K562 (cell line): ENCODE data around the gene APLF. TPM values are rescaled to one million over a fixed set of nuclear protein-coding genes. Genes with fewer than 3 reads are reported as not detected.

Source experiments
- AFF1 ChIP-seq, 2 experiments: fragments of 450-650 bp; IDR thresholded peaks; 2 replicates each; pipeline ENCODE4 v1.6.1; 2018; ENCODE audit warnings: mild to moderate bottlenecking in 2 of 2, low read depth in 1 of 2; ENCODE audit not compliant: partially characterized antibody in 2 of 2
- CHD7 ChIP-seq: fragments of 200-600 bp; sonication (generic); IDR thresholded peaks from one replicate; pipeline ENCODE4 v1.6.1; 2012; ENCODE audit warnings: mild to moderate bottlenecking, low read depth, low read length, inconsistent platforms
- GABPA ChIP-seq: fragments of 200-800 bp; sonication (Bioruptor generic); conservative IDR thresholded peaks from 2 replicates; pipeline ENCODE4 v1.6.1; 2016; ENCODE audit warnings: low read depth, missing genetic modification characterization, missing compliant biosample characterization
- HDAC3 ChIP-seq: fragments of 450-650 bp; IDR thresholded peaks from 2 replicates; pipeline ENCODE4 v1.6.1; 2018; ENCODE audit warnings: borderline replicate concordance, mild to moderate bottlenecking, moderate library complexity; ENCODE audit not compliant: partially characterized antibody
- HDGF ChIP-seq: fragments of 450-650 bp; IDR thresholded peaks from 2 replicates; pipeline ENCODE4 v1.6.1; 2016
- HMGXB4 ChIP-seq: sonication (generic); formaldehyde crosslinking; IDR thresholded peaks from 2 replicates; pipeline ENCODE4 v1.8.1; 2023; ENCODE audit warnings: mild to moderate bottlenecking, missing genetic modification reagents
- MTA2 ChIP-seq: fragments of 450-650 bp; IDR thresholded peaks from 2 replicates; pipeline ENCODE4 v1.6.1; 2016; ENCODE audit warnings: low read depth
- PHB2 ChIP-seq: fragments of 450-650 bp; IDR thresholded peaks from 2 replicates; pipeline ENCODE4 v1.6.1; 2017; ENCODE audit warnings: low read depth
- SNIP1 ChIP-seq: fragments of 450-650 bp; IDR thresholded peaks from 2 replicates; pipeline ENCODE4 v1.7.1; 2017; ENCODE audit warnings: low read depth, mild to moderate bottlenecking
- polyA plus RNA-seq, 8 experiments: library from polyadenylated mRNA; depleted of rRNA in 4 of 8; stranded (reverse) in 5 of 8; unstranded in 3 of 8; fragments of >200 nt; fragmentation: Nextera tagmentation in 2 of 8; fragmentation: Illumina TruSeq in 1 of 8; extraction: Ambion mirVana in 2 of 8; extraction: Trizol in 1 of 8; gene quantifications; 2 replicates each; pipeline versions ENCODE4 v1.2.1 to v1.2.3, GENCODE V29; 2011 to 2014; ENCODE audit warnings: inconsistent platforms in 1 of 8, missing spikeins in 1 of 8
- total RNA-seq, 7 experiments: library from RNA; depleted of rRNA in 6 of 7; stranded (reverse); fragments of >200 nt in 6 of 7; fragmentation: Illumina TruSeq in 2 of 7; extraction: Trizol in 2 of 7; gene quantifications; 2 replicates each; pipeline versions ENCODE4 v1.2.1 to v1.2.3, GENCODE V29; 2011 to 2021; ENCODE audit warnings: low replicate concordance in 1 of 7

The APLF gene
- total and polyA plus RNA-seq, 9 of the 15 experiments (the other 6 are each of a cell fraction or from before 2014, with no cell fraction given) = 0.07 to 1.1 (median 0.71) TPM

GRCh38 chr2:68467077-68467960 lies at the start of gene APLF, which contains the start of gene FBXO48 (continued):
- TF ChIP-seq HDGF = no peak
- TF ChIP-seq HDAC3 = no peak
- TF ChIP-seq HMGXB4 (CRISPR knock-in tag) = no peak
- TF ChIP-seq GABPA (tag) = peak; percentile 74
- TF ChIP-seq MTA2 = peak; percentile 27; the same call in 1 of the 2 replicates
- no peak for TF ChIP-seq SNIP1
- TF ChIP-seq PHB2 = no peak
- no peak for TF ChIP-seq CHD7
- TF ChIP-seq AFF1 (IDR thresholded peaks at IDR 0.05; ENCODE audit: low read depth in 1 of 2, partially characterized antibody in 2 of 2) = peak; percentile 45 to 99
